Jurkat, Clone E6-1 (cell line): ENCODE results near the gene ADPRHL1.
"Not testable (repeated sequence)": the region's sequence is repeated elsewhere in the genome, so short reads cannot be mapped to it uniquely, and the experiment has no call there.

Experiments used
- DNase-seq: peaks from one replicate; pipeline ENCODE4 v3.0.0-alpha.2; 2011; ENCODE audit warnings: low read depth, low spot score
- H3K4me3 ChIP-seq: 2 replicates; pipeline ENCODE4 v1.5.1; 2011; ENCODE audit warnings: mild to moderate bottlenecking, low read length, control low read depth, moderate library complexity

ADPRHL1 gene

GRCh38 chr13:113483504-113484293 is 30.4 kb upstream of the ADPRHL1 start:
- H3K4me3 ChIP-seq, result no peak overlapping the region
- no peak for DNase-seq

GRCh38 chr13:113483081-113483480 is 29.8 kb upstream of the ADPRHL1 start:
- DNase-seq, result no peak
- no peak overlapping the region for H3K4me3 ChIP-seq

GRCh38 chr13:113479179-113479578 is 25.9 kb upstream of the ADPRHL1 start:
- no peak for DNase-seq

GRCh38 chr13:113477724-113478123 is 24.4 kb upstream of the ADPRHL1 start:
- H3K4me3 ChIP-seq, result no peak overlapping the region
- DNase-seq, result no peak

More at GRCh38 chr13:113479179-113479578, 25.9 kb upstream of the ADPRHL1 start:
- H3K4me3 ChIP-seq, result no peak overlapping the region

GRCh38 chr13:113476811-113477210 is 23.5 kb upstream of the ADPRHL1 start:
- DNase-seq, result no peak
- H3K4me3 ChIP-seq, result no peak overlapping the region

- no peak overlapping the region for H3K4me3 ChIP-seq
- DNase-seq, result no peak
Measured at GRCh38 chr13:113475911-113476310, 22.6 kb upstream of the ADPRHL1 start.

GRCh38 chr13:113475280-113475679 is 22.0 kb upstream of the ADPRHL1 start:
- DNase-seq, result no peak
- no peak overlapping the region for H3K4me3 ChIP-seq

- no peak overlapping the region for H3K4me3 ChIP-seq
- no peak for DNase-seq
Measured at GRCh38 chr13:113474179-113474578, 20.9 kb upstream of the ADPRHL1 start.

- H3K4me3 ChIP-seq, result no peak overlapping the region
- DNase-seq, result no peak
Measured at GRCh38 chr13:113472355-113473025, 19.2 kb upstream of the ADPRHL1 start.

- no peak overlapping the region for H3K4me3 ChIP-seq
- no peak for DNase-seq
Measured at GRCh38 chr13:113471844-113472243, 18.6 kb upstream of the ADPRHL1 start.

- H3K4me3 ChIP-seq, DNase-seq: not testable (repeated sequence)
Measured at GRCh38 chr13:113470635-113471163, 17.4 kb upstream of the ADPRHL1 start.

- H3K4me3 ChIP-seq, result no peak overlapping the region
- no peak for DNase-seq
Measured at GRCh38 chr13:113470073-113470472, 16.8 kb upstream of the ADPRHL1 start.

- no peak for DNase-seq
Measured at GRCh38 chr13:113469582-113469981, 16.3 kb upstream of the ADPRHL1 start.

GRCh38 chr13:113468472-113469201 is 15.3 kb upstream of the ADPRHL1 start:
- no peak for DNase-seq
- no peak overlapping the region for H3K4me3 ChIP-seq

More at GRCh38 chr13:113469582-113469981, 16.3 kb upstream of the ADPRHL1 start:
- H3K4me3 ChIP-seq, result no peak overlapping the region

GRCh38 chr13:113468029-113468428 is 14.7 kb upstream of the ADPRHL1 start:
- no peak overlapping the region for H3K4me3 ChIP-seq
- no peak for DNase-seq

GRCh38 chr13:113466383-113466782 is 13.1 kb upstream of the ADPRHL1 start:
- H3K4me3 ChIP-seq, result no peak overlapping the region
- no peak for DNase-seq

GRCh38 chr13:113465300-113465699 is 12.0 kb upstream of the ADPRHL1 start:
- no peak for DNase-seq
- H3K4me3 ChIP-seq, result no peak overlapping the region

- H3K4me3 ChIP-seq, result no peak overlapping the region
- DNase-seq, result no peak
Measured at GRCh38 chr13:113464476-113464875, 11.2 kb upstream of the ADPRHL1 start.

GRCh38 chr13:113461022-113461751 is 7.9 kb upstream of the ADPRHL1 start:
- no peak for DNase-seq
- no peak overlapping the region for H3K4me3 ChIP-seq
